GM19397 (cell line): ENCODE measurements around the gene CLCA4.

Experiments
- ATAC-seq: cut with Tn5 transposase; IDR thresholded peaks from one replicate; pipeline ENCODE4 v1.9.1; 2021; ENCODE audit warnings: mild to moderate bottlenecking, moderate library complexity; ENCODE audit not compliant: unreplicated experiment

CLCA4 gene

DNA sequence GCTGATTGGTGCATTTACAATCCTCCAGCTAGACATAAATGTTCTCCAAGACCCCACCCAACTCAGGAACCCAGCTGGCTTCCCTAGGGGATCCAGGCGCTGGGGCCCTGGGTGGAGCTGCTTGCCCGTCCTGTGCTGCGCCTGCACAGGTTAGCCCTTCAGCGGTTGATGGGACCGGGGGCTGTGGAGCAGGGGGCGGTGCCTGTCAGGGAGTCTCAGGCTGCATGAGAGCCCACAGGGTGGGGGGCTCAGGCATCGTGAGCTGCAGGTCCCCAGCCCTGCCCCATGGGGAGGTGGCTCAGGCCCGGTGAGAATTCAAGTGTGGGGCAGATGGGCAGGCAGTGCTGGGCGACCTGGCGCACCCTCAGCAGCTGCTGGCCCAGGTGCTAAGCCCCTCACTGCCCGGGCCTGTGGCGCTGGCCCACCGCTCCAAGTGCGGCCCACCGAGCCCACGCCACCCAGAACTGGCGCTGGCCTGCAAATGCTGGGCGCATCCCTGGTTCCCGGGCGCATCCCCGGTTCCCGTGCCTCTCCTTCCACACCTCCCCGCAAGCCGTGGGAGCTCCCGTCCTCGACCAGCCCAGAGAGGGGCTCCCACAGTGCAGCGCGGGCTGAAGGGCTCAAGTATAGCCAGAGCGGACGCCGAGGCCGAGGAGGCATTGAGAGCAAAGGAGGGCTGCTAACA is 23.1 kb upstream of the CLCA4 start:
- no peak for ATAC-seq

DNA sequence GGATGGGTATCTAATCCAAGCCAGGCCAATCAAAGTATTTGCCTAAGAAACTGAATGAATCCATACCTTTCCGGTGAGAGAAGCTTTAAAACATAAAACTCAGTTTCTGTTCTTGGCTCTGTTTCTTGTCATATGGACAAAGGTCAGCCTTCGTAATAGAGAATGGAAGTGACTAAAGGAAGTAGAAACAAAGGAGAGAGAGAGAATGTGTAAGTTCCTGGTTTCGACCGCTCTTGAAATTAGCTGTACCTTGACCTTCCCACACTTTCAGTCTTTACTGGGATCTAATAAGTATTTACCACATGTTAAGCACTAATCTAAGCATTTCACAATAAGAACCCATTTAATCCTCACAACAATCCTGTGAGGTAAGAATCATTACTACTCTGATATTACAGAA is 19.6 kb upstream of the CLCA4 start:
- ATAC-seq = no peak

DNA sequence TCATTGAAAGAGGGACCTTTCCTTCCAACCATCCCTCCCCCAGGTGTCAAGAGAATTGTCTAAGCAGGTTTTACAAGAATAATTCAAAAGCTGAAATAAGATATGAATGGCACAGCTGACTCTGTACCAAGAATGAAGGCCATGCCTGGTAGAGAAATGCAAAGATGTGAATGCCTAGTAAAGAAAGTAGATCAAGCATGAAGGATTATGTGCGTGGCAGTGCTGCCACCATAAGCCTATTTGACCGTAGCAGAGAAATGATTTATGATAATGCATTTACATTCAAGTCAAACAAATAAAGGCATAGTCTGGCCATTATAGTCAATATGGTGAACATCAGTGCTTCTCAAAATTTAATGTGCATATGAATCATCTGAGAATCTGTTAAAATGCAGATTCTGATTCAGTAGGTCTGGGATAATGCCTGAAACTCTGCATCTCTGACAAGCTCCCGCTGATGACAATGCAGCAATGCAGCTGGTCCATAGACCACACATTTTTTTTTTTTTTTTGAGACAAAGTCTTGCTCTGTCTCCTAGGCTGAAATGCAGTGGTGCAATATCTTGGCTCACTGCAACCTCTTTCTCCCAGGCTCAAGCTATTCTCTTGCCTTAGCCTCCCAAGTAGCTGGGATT is 16.6 kb upstream of the CLCA4 start:
- no peak for ATAC-seq

DNA sequence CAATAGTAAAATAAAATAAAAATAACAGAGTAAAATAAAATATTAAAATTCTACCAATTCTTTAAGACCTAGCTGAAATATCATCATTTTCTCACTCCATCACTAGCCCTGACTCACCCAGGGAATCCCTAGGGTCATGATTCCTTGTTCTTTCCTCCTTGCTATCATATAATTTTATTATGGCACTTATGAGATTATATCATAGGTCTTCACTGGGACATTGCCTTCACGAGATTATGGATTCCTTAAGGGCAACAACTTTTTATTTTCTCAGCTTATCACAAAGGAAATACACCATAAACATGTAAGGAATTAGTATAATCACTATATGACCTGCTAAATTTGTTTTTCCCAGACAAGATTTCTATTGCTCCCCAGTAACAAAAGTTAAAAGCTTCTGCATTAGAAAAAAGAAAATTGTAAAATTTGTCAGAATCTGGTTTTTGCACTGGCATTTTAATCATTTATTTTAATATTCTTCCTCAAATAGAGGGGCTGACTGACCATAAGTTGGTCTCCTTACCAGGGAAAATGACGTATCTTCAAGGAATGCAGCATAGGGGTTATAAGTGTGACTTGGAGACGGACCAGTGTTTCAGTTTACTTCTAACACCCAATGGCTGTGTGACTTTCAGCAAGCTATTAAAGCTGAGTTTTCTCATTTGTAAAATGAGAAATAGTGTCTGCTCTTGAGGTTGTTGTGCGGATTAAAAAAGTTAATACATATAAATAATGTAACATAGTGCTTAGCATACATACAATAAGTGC is 8.8 kb upstream of the CLCA4 start:
- no peak for ATAC-seq

DNA sequence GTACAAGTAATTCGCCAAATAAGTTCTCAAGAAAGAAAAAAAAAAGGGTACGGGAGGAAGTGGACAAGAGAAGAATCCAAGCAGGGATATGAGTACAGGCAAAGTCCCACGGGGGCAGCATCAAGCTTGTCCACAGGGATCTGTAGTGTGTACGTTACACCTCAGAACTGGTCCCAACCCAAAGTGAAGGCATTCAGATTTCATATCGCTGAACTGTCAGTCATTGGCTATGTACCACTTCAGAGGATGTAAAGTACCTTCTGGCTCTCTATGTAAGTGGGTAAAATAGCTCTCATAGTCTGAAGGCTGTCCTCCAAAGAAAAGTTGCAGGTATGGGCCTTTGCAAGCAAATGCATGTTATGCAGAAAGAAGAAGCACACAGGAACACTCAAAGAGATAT is 8.1 kb upstream of the CLCA4 start:
- ATAC-seq = no peak

DNA sequence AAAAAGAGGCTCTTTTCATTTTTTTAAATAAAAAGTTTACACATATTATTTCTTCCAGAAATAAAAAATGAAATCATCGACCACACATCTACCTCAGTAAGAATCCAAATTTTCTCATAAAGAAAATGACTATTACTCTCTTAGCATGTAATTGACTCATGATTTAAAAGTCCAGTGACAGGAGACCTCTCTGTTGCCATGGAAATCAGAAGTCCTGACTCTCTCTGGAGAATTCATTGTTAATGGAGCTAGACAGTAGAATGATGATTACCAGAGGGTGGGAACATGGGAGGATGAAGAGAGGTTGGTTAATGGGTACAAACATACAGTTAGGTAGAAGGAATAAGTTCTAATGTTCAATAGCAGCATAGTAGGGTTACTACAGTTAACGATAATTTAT is 5.0 kb upstream of the CLCA4 start:
- ATAC-seq = no peak

DNA sequence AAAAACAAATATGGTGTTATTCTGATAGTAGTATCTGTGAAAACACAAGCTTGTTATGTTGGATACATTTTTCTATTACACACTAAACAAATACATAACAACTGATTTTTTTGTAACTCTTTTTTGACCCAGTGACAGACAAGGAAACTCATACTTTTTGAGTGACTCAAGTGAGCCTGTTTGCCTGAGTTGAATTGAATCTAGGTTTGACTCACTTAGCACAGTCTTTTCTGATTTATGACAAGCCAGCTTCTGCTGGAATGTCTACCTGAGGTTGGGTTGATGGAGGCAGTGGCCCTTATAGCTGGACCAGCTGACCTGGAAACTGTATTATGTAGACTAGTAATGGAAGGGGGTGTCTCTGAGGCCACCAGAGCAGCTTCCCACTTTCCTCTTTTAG is 4.2 kb upstream of the CLCA4 start:
- no peak for ATAC-seq

DNA sequence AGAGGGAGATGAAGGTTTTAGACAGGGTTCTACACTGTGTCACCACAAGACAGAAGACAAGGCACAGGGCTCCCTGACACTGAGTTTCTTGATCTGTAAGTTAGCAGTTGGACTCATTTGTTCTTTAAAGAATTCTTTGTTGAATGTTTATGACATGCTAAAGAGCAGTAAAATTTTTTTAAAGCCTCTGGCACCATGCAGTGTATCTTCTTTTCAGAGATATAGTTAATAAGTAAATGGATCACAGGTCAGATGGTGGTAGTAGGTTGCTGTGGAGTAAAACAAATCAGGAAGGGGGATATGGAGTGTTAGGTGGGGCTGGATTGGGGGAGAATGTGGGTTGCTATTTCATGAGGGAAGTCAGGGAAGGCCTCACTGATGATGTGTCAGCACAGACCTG is 2.0 kb downstream of the CLCA4 start:
- no peak for ATAC-seq

DNA sequence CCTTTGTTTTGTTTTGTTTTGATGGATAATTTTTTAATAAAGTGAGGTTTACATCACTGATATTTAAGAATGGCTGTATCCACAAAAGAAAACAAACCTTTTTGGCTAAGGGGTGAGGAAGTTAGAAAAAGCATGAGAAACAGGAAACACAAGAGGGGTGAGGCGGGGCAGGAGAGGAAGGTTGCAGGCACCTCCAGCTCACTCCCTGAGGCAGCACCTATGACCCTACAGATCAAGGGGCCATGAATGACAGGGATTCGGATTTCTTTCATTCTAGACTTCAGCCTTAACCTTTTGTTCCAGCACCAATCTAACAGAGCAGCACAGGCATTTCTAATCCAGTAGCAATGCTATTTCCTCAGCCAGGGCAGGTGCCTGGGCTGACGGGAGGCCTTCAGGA is 4.4 kb downstream of the CLCA4 start:
- ATAC-seq = no peak

DNA sequence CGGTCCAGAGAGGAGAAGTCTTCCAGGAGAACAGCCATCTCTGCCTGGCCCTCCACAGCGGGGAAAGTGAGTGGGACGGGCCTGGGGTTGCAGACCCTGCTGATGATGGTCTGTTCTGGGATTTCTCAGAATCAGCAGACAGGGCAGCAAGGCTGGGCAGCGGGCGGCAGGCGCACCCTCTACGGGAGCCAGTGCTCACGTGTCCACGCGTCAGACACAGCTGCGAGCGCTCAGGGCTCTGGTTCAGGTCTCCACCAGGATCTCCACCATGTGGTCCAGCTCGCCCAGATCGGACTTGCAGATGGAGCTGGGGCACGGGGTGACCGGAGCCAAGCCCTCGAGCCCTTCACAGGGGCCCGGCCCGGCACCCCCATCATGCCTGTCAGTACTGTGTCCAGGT is 5.5 kb downstream of the CLCA4 start:
- no peak for ATAC-seq

DNA sequence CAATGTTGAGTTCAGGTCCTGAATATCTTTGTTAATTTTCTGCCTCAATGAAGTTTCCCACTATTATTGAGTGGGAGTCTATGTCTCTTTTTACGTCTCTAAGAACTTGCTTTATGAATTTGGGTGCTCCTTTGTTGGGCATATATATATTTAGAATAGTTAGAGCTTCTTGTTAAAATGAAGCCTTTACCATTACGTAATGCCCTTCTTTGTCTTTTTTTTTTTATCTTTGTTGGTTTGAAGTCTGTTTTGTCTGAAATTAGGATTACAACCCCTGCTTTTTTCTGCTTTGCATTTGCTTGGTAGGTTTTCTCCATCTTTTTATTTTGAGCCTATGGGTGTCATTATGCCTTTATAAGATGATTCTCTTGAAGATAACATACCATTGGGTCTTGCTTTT is 10.9 kb downstream of the CLCA4 start:
- no peak for ATAC-seq

DNA sequence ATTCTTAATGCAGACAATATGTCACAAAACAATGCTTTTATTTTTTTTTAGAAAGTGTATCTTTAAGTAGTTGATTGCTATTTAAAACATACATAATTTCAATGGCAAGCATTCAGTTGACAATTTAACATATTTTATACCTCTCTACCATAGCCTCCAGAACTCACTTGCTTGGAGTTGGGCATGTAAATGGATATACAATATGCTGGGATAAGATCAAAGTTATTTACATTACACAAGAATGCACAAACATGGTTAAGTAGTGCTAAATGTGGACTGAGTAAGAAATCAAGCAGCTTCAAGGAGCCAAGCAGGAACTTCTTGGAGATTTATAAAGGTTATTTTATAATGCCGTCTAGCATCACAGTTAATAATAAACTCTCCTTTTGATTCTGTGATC is 17.0 kb downstream of the CLCA4 start:
- no peak for ATAC-seq

DNA sequence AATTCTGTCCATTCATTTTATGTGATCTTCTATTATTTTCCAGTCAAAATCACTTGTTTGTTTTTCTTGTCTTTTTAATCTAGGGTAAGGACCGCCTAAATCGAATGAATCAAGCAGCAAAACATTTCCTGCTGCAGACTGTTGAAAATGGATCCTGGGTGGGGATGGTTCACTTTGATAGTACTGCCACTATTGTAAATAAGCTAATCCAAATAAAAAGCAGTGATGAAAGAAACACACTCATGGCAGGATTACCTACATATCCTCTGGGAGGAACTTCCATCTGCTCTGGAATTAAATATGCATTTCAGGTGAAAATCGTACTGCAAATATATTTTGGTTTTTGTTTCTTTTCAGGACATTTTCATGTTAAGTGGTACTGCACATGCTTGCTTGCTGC is 20.5 kb downstream of the CLCA4 start:
- ATAC-seq = no peak

DNA sequence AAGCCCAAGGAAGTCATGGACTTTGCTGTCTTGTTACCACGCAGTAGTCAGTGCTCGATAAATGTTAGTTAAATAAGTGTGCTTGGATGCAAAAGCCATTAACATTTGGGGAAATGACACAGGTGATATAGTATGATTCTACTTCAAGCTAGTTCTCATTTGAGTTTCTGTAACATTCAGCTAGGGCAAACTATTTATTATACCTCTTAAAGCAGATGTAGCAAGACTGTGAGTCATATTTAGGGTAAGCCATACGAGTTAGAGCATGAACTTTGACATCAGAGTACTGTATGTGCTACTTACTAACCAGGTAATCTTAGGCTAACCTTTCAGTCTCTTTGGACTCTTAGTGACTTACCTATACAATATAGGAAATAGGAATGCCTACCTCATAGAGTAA is 21.0 kb downstream of the CLCA4 start:
- no peak for ATAC-seq

DNA sequence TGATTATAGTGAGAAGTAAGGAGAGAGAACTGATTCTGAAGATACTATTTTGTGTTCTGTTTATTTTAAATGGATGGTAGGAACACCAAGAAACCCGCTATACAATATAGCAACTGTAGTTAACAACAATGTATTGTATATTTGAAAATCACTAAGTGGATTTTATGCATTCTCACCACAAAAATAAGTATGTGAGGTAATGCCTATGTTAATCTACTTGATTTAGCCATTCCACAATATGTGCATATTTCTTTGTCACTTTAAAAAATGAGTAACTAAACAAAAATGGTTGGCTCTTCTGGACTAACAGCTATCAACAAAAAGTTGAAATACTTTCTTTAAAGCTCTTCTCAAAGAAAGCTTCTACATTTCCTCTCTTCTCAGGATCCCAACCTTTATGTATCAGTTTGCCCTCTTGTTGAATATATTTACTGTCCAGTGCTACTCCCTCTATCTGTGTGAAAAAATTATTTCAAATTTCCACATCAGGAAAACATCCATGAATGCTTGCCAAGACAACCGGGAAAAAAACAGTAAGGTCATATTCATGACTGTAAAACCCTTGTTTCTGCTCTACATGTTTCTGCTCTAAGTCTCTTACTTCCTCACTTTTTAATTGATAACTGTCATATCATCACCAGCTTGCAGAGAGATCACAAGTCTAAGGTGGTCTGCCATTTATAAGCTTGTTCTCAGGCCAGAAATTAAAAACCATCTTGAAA is 27.0 kb downstream of the CLCA4 start:
- no peak for ATAC-seq

DNA sequence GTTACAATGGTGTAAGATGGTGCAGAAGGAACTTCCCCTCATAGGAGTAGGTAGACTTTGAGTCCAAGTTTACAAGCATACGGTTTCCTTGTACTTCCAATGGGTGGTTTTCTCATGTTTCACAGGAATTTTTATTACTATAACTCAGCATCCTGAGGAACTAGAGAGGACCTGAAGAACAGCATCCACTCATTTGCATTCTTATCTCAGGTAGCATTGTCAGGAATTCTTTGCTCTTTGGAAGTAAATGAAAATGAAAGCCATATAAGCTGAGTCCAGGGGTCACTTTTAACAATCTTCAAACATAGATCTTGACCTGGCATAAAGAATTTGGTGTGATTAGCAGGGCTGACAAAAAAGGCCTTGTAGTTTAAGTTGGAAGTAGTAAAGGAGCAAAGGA is 34.4 kb downstream of the CLCA4 start:
- no peak for ATAC-seq

DNA sequence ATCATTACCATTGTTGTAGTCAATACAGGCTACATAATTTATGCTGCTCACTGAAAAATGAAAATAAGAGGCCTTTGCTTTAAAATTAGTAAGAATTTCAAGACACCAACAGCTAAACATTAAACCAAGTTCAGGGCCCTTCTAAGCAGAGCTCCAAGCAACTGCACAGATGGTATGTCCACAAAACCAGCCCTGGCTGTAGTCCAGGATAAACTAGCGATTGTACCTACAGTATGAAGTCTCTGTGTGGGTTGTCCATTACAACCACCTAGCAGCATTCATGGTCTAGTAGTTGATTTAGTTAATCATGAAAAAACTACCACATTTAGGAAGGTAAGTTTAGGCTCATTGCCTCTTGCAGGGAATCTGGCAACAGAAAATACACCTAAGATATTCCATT is 35.3 kb downstream of the CLCA4 start:
- no peak for ATAC-seq

DNA sequence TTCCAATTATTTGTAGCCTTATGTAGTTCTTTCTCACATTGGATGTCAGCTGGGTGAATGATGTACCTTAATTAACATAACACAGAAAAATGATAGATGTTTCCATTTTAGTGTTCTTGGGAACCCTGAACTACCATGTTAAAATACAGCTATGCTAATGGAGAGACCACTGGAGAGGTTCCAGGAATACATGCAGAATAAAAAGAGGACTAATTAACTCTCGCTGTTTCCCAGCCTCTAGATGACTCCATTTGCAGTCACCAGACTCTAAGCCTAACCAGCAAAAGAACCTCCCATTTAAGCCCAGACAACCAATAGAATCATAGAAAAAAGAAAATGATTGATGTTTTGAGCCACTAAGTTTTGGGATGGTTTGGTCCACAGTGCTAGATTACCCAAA is 36.2 kb downstream of the CLCA4 start:
- ATAC-seq = no peak

DNA sequence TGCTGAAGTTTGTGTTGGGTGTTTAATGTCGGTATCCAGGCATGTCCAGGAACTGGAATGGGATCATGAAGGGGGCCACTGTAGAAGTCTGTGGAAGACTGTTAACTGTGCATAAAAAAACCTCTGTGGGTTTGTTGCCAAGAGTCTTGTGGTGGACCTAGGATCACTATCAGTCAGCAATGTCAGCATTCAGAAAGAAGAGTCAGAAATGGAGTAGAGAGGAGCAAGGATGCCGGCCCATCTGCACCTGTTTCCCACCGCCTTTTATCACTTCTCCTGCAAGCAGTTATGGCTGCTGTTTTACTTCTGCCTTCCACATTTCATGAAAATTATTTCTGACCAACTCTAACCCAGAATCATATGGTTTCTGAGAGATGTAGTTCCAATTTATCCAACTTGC is 36.7 kb downstream of the CLCA4 start:
- no peak for ATAC-seq

DNA sequence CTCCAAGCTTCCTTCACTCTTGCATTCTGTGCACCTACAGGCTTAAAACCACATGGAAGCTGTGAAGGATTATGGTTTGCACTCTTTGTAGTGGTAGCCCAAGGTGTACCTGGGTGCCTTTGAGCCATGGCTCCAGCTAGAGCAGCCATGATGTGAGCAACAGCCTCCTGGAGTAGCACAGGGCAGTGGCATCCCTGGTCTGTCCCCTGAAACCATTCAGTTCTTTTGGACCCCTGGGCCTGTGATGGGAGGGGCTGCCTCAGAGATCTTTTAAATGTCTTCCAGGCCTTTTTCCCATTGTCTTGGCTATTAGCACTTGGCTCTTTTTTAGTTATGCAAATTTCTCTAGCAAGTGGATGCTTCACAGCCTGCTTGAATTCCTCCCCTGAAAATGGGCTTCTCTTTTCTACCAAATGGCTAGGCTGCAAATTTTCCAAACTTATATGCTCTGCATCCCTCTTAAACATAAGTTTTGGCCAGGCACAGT is 47.4 kb downstream of the CLCA4 start:
- ATAC-seq = no peak

DNA sequence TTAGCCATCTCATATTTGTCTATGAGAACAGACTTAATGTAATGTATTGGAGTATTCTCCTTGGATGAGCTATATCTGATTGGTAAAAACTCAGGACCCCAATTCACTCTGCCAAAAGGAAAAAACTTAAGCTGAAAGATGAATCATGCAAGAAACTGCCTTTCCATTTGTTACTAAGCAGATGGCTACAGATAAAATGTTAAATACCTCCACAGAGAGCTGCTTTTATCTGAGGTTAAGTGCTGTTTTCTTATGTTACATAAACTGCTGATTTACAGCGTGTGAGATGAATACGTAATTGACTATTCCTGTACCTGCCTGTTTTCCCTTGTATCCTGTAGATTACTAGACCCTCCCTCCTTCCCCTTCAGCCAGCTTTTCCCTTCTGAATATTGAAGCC is 49.3 kb downstream of the CLCA4 start:
- ATAC-seq = no peak
